HG03575 (cell line): ENCODE data around the gene TLE1.

Experiments
- ATAC-seq: cut with Tn5 transposase; IDR thresholded peaks from one replicate; pipeline ENCODE4 v1.9.1; 2021; ENCODE audit not compliant: unreplicated experiment, insufficient number of reproducible peaks, low FRiP score; ENCODE audit errors: extremely low read depth

Gene TLE1

DNA sequence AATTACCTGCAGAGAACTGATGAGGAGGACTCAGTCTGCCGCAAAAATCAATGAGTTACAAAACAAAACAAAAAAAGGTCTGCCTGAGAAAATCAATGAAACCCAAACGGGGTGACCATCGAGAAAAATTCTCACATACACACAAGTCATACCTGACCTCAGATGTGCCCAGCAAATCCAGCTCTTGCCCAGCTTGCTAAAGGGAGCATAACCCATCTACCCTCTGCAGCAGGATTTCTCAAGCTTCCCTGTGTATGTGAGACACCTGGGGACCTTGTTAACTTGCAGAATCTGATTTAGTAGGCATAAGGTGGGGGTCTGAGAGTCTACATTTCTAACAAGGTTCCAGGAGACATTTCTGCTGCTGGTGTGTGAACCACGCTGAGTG, 126.3 kb downstream of the TLE1 start:
- no peak for ATAC-seq

- ATAC-seq = no peak
Observed at GRCh38 chr9:81562231-81563019, 126.9 kb downstream of the TLE1 start.

GRCh38 chr9:81560851-81561732, 128.3 kb downstream of the TLE1 start:
- no peak for ATAC-seq

- no peak for ATAC-seq
Observed at GRCh38 chr9:81559709-81560108, 129.6 kb downstream of the TLE1 start.

DNA sequence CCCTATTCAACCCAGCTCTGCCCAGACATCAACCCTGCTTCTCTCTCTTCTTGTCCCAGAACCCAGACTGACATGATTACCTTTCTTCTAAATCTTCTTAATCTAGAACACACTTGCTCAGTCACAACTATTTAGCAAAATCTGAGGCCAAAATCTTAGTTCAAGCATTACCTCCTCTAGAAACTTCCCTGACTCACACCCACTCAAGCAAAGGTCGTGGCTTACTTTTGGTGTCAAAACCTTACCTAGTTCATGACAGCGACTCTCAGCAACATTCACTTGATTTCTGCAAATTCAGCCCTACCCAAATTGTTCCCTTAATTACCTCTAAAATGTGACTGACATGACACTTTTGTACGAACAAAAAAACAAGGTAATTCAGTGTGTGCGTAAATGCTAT, 130.2 kb downstream of the TLE1 start:
- ATAC-seq = no peak

DNA sequence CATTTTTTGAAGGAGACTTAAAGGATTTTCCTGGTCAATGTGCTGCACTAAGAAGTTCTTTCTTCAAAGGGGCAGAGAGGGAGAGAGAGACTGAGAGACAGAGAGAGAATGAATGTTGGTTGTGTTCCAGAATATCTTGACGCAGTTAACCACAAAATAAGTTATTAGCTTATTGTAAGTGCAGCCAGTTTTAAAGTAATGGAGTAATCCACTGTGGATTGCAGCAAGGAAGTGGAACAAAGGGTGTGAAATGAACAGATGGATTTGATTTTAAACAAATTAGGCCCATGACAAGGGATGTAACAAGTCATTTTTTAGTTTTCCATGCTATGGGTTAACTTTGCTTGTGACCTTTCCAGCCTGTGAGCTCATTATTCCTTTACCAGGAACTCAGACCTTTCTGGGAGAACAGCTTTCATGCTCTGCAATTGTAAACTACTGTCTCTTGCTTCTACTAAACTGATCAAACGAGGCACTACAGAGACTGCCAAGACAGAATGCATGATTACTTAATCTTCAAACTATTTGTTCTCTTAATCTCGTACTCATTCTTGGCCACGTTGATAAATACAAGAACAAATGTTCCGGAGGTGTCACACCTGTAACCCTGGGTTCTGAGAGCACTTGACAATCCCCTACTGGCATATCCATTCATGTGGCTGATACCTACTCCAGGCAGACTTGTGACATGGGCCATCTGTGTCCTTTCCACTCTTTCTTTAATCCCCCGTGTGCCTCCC, 131.1 kb downstream of the TLE1 start:
- no peak for ATAC-seq

DNA sequence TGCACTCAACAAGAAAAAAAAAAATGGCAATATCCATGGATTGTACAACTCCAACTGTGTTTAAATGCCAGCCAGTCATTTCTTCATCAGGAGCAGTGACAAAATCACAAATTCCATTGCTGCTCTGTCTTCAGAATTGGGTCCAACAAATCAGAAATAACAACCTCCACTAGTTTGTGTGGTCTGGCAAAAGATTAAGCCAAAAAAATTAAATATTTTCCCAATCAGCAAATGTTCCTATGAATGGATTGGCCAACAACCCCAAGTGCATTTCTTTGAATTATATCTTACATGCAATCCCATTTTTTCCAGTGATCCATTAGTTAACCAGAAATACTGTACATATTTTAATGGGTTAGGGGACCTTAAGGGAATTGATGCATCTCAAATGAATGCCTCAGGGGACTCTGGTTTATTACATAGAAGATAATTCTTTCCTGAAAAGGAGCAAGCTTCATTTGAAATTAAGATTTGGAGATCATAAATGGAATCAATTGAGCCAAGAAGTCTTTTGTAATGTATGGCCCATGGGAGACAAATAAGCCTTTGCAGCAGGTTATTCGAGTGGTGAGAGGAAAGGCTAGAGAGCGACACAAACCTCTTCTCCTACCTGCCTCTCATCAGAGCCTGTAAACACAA, 131.8 kb downstream of the TLE1 start:
- ATAC-seq = no peak

DNA sequence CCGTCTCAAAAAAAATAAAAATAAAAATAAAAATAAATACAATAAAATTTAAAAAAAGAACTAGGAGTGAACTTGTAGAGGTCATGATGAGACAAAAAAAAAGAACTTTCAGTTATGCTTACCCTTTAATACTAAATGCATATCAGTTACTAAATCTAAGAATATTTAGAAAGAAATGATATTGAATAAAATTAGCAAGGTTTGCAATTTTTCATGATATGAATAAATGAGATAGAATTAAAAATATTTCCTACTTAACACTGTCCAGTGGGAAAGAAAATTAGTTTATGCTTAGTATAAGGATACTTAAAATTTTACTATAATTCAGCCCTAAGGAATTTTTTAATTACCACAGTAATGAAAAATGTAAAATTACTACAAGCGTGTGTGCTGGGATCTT, 132.4 kb downstream of the TLE1 start:
- ATAC-seq = no peak

DNA sequence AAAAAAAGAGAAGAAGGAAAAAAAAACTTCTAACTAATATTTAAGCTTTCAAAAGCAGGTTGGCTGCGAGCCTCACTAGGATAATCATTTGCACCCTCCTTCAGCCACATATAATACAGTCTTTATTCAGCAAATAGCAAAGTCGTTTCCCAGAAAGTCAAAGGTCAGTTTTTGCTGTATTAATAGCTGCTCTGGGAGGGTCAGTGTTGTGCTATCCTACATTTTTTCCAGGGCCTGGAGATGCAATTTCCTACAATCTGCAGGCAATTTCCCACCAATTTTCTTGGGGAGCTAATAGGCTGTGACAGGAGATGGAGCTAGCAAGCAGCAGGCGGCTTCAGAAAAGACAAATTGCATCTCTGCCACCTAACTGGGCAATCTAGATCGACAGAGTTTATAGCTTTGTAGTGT, 136.8 kb downstream of the TLE1 start:
- ATAC-seq = no peak

DNA sequence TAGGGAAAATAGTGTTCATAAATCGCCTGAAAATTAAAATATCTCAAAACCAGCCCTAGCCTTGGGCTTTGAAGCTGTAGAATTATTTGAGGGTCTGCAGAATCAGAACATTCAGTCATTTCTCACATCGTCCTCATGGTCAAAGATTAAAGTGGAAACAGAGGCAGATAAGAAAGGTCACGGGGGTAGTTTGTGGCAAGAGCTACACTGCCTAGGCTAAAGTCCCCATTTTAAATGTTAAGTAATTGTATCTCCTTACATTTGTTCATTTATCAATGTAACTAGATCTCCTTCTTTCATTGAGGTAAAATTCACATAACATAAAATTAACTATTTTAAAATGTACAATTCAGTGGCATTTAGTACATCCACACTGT, 139.2 kb downstream of the TLE1 start:
- no peak for ATAC-seq

DNA sequence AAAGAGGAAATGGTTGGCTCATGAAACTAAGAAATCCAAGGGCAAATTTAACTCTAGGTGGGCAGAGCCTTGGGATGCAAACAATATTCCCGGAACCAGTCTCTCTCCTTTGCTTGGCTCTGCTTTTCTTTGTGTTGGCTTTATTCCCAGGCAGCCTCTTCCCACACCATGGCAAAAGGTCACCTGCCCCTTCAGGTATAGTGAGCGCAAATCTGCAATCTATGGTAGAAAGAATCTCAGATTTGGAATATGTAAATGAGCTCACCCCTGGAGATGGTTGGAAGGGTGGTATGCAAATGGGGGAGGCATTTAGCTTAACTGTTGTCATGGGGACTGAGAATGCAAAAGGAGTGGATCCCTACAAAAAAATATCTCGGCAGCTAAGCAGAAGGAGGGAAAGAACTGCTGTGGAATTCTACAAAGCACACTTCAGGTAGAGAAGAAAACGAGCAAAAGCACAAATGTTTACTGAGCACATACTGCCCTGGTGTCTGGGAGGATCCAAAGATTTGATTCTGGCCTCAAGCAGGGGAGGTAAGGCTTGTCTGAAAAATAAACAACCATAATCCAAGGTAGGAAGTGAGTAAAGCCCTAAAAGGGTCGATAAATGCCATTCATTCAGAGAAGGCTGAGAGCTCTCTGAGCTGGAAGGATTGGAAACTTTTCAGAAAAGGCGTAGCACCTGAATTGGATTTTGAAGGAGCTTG, 139.7 kb downstream of the TLE1 start:
- ATAC-seq = no peak

- ATAC-seq = no peak
Observed at GRCh38 chr9:81548911-81549310, 140.4 kb downstream of the TLE1 start.

- ATAC-seq = no peak
Observed at GRCh38 chr9:81546489-81546888, 142.9 kb downstream of the TLE1 start.

DNA sequence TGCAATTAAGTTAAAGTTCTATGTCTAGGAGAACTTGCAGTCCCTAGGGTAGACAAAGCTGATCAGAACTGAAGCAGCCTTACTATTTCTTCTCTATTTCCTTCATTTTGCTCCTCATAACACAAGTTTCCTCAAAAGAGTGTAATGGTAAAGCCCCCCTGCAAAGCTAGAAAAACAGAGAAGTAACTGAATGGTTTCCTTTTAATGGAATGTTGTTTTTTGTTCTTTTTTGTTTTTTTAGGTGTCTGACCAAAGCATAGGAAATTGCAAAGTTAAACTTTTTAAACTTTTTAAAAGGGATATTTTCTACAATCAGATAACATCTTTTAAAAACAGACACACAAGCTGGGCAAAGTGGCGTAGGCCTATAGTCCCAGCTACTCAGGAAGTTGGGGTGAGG, 145.7 kb downstream of the TLE1 start:
- no peak for ATAC-seq

GRCh38 chr9:81542118-81542889, 147.0 kb downstream of the TLE1 start:
- ATAC-seq = no peak

DNA sequence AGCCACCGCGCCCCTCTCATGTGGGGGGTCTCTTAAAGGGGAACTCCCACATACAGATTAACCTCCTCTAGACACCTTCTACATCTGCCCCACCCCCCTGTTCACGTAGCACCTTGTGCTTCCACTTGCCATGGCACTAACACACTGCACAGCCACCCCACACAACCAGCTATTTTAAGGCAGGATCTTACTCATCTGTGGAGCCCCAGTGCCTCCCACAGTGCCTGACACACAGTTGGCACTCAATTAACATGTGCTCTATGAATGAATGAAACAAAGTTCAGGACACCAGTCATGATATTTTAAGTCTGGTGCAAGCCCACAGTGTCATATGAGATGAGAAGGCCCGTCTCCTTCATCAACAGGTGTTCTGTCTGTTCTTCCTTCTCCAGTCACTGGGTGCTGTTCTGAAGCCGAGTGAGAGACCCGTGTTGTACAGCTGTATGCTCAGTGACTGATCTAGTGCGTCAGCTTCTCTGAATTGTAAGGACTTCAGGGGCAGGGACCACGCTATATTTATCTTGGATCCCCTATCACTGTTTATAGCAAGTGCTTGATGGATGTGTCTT, 149.1 kb downstream of the TLE1 start:
- no peak for ATAC-seq

DNA sequence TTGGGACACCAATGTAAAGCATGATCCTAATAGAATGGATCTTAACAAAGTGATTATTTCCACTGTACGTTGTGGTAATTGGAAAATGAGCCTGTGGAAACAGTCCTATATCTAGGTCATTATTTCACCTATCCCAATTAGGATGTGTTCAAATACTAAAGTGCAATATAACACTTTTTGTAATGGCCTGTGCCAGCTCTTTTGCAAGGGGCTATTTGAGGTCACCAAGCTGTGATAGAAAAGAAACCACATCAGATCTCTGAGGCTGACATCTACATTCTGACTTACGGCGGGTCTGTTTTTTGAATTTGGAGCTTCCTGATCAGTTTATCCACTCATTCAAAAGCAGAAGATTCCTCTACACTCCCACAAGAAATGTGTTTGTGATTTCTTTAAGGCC, 150.0 kb downstream of the TLE1 start:
- ATAC-seq = no peak

DNA sequence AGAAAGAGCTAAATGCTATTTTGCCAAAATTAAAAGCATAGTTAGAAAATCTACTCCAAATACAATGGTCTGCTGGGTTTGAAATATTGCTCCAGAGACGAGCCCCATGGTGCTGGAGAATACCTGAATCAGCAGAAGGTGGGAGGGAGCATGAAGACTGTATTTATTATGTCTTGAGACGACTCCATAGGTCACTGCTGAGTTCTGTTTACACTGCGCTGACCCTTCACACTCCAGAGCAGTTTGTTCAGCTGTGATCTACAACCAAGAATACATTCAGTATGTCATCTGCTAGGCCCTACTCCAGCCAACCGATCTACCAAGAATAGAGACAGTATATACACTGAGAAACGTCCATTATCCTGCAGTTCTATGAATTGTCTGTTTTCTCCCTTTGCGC, 150.5 kb downstream of the TLE1 start:
- no peak for ATAC-seq
